ENCODE results near the gene NANOS3. TPM values are rescaled to one million over a fixed set of nuclear protein-coding genes. Genes with fewer than 3 reads are reported as not detected.

The NANOS3 gene
- total and polyA plus RNA-seq, 9 of the 15 experiments (the other 6 are each of a cell fraction or from before 2014, with no cell fraction given), result not detected

- peak; percentile 90 for TF ChIP-seq ATF3 (IDR thresholded peaks at IDR 0.05)
- no peak for TF ChIP-seq ATF3 (CRISPR knock-in tag; conservative IDR thresholded peaks at IDR 0.05)
- no peak for TF ChIP-seq ZFP30 (CRISPR knock-in tag; IDR thresholded peaks at IDR 0.05; ENCODE audit: borderline replicate concordance)
- peak in 1 of 2 experiments; percentile 20; a peak in 1 of 3 replicates for TF ChIP-seq CBX3 (IDR thresholded peaks at IDR 0.05; ENCODE audit: borderline replicate concordance in 1 of 2, low read length in 2 of 2)
- peak; percentile 7; the same call in 1 of the 2 replicates for TF ChIP-seq ZNF316 (IDR thresholded peaks at IDR 0.05)
- TF ChIP-seq BRF2 (IDR thresholded peaks at IDR 0.05; ENCODE audit: borderline replicate concordance, insufficient read depth, insufficient read length), result no peak
- TF ChIP-seq ZNF134 (CRISPR knock-in tag; conservative IDR thresholded peaks at IDR 0.05), result no peak
- no peak for TF ChIP-seq TCF7 (IDR thresholded peaks at IDR 0.05; ENCODE audit: borderline replicate concordance)
- TF ChIP-seq ZFX (CRISPR knock-in tag; IDR thresholded peaks at IDR 0.05), result peak; percentile 77
- no peak for TF ChIP-seq ZC3H11A (IDR thresholded peaks at IDR 0.05; ENCODE audit: low read depth, low read length)
- TF ChIP-seq ZNF347 (CRISPR knock-in tag; IDR thresholded peaks at IDR 0.05; ENCODE audit: low read depth), result no peak
- TF ChIP-seq KAT8 (IDR thresholded peaks at IDR 0.05; ENCODE audit: low read depth), result no peak
- no peak for TF ChIP-seq ZNF778 (CRISPR knock-in tag; IDR thresholded peaks at IDR 0.05)
- no peak for TF ChIP-seq BRF1 (IDR thresholded peaks at IDR 0.05; ENCODE audit: borderline replicate concordance, extremely low read depth, insufficient read length)
- TF ChIP-seq ZMIZ1 (IDR thresholded peaks at IDR 0.05; ENCODE audit: low read depth in 2 of 2, low read length in 2 of 2), result 0 out of 4 replicates have a peak, but pooled peaks of 1 of the 2 experiments have one; percentile 10
- TF ChIP-seq NONO (IDR thresholded peaks at IDR 0.05; ENCODE audit: low read depth in 2 of 2, low read length in 1 of 2), result peak in 1 of 2 experiments; percentile 15; a peak in 1 of 4 replicates
- no peak for TF ChIP-seq ZNF717 (CRISPR knock-in tag; IDR thresholded peaks at IDR 0.05)
- TF ChIP-seq, protein P1, sequence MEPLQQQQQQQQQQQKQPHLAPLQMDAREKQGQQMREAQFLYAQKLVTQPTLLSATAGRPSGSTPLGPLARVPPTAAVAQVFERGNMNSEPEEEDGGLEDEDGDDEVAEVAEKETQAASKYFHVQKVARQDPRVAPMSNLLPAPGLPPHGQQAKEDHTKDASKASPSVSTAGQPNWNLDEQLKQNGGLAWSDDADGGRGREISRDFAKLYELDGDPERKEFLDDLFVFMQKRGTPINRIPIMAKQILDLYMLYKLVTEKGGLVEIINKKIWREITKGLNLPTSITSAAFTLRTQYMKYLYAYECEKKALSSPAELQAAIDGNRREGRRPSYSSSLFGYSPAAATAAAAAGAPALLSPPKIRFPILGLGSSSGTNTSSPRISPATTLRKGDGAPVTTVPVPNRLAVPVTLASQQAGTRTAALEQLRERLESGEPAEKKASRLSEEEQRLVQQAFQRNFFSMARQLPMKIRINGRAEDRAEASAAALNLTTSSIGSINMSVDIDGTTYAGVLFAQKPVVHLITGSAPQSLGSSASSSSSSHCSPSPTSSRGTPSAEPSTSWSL (CRISPR knock-in tag; IDR thresholded peaks at IDR 0.05; ENCODE audit: borderline replicate concordance), result no peak
- TF ChIP-seq NFRKB (IDR thresholded peaks at IDR 0.05; ENCODE audit: low read depth), result peak; percentile 44; the same call in 1 of the 2 replicates
- TF ChIP-seq ZNF12 (CRISPR knock-in tag; IDR thresholded peaks at IDR 0.05), result no peak
- TF ChIP-seq XRCC5 (IDR thresholded peaks at IDR 0.05; ENCODE audit: low read depth, low read length), result peak; percentile 80
These were observed 15.0 kb upstream of the NANOS3 start (continued) for GRCh38 chr19:13861714-13862531.
